Erythroblast (primary cell): Measurements from ENCODE around the gene GOSR2.

Experiments
- GATA1 ChIP-seq: IDR thresholded peaks from 2 replicates; pipeline ENCODE4 v1.6.1; 2011; ENCODE audit warnings: low read depth, mild to moderate bottlenecking, control low read depth, low read length, moderate library complexity
- POLR2A ChIP-seq: IDR thresholded peaks from 2 replicates; pipeline ENCODE4 v1.6.1; 2011; ENCODE audit warnings: mild to moderate bottlenecking, low read length

DNA sequence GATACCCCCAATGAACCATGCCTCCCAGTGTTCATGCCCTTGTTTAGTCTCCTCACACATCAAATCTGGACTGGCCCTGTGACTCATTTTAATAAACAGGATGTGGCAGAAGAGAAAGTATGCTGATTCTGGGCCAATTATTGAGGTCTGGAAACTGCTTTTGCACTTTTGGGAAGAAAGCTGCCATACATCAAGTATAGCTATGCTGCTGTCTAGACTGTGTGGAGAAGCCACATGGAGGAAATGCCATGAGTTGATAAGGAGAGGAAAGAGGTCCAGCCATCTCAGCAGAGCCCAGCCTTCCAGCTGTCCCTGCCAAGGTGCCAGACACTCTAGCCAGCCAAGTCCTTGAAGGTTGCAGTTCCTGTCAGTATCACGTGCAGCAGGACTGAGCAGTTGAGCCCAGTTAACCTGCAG, 39.4 kb downstream of the GOSR2 start:
- TF ChIP-seq POLR2A (no peak), GATA1 (no peak)
